KMS-11 (cell line): ENCODE results near the gene SIRPA.

Source experiments
- H2AFZ ChIP-seq: fragments of 200-600 bp; sonication (generic); 2 replicates; pipeline ENCODE4 v1.6.1; 2016; ENCODE audit warnings: antibody characterized with exemption, mixed run types, low read depth
- H3K27ac ChIP-seq: fragments of 200-600 bp; sonication (generic); 2 replicates; pipeline ENCODE4 v1.6.1; 2016; ENCODE audit warnings: mild to moderate bottlenecking, mixed run types
- H3K27me3 ChIP-seq: fragments of 200-600 bp; sonication (generic); 2 replicates; pipeline ENCODE4 v1.6.1; 2017; ENCODE audit warnings: mild to moderate bottlenecking, low read depth, mixed run types, moderate library complexity; ENCODE audit not compliant: insufficient read depth
- H3K36me3 ChIP-seq: fragments of 200-600 bp; sonication (generic); 2 replicates; pipeline ENCODE4 v1.6.1; 2017; ENCODE audit warnings: mild to moderate bottlenecking, mixed run types; ENCODE audit not compliant: insufficient read depth
- H3K4me1 ChIP-seq: fragments of 200-600 bp; sonication (generic); 2 replicates; pipeline ENCODE4 v1.6.1; 2016; ENCODE audit warnings: mild to moderate bottlenecking, low read depth, mixed run types; ENCODE audit not compliant: poor library complexity, severe bottlenecking
- H3K4me2 ChIP-seq: fragments of 200-600 bp; sonication (generic); 2 replicates; pipeline ENCODE4 v1.7.0; 2016; ENCODE audit warnings: mild to moderate bottlenecking, mixed run types
- H3K4me3 ChIP-seq: fragments of 200-600 bp; sonication (generic); IDR thresholded peaks from 2 replicates; pipeline ENCODE4 v1.6.1; 2017; ENCODE audit warnings: low read depth, low read length, mixed read lengths; ENCODE audit not compliant: insufficient read depth
- H3K79me2 ChIP-seq: fragments of 200-600 bp; sonication (generic); 2 replicates; pipeline ENCODE4 v1.6.1; 2016; ENCODE audit warnings: low read depth, mixed run types; ENCODE audit not compliant: insufficient read depth
- H3K9ac ChIP-seq: fragments of 200-600 bp; sonication (generic); 2 replicates; pipeline ENCODE4 v1.6.1; 2016; ENCODE audit warnings: mild to moderate bottlenecking, mixed run types
- H4K20me1 ChIP-seq: fragments of 200-600 bp; sonication (generic); 2 replicates; pipeline ENCODE4 v1.6.1; 2016; ENCODE audit warnings: mild to moderate bottlenecking, mixed run types; ENCODE audit not compliant: insufficient read depth
- CTCF ChIP-seq: fragments of 200-600 bp; sonication (generic); conservative IDR thresholded peaks from 2 replicates; pipeline ENCODE4 v1.6.1; 2017; ENCODE audit warnings: low read depth, mild to moderate bottlenecking, antibody characterized with exemption, low read length, moderate library complexity, mixed read lengths

The SIRPA gene

GRCh38 chr20:1964061-1964460, 68.9 kb downstream of the SIRPA start:
- H3K27ac ChIP-seq = no peak overlapping the region
- H4K20me1 ChIP-seq = no peaks in the 10 kb centered on the region
- TF ChIP-seq CTCF = no peak
- no peak overlapping the region for H3K4me3 ChIP-seq
- H3K27me3 ChIP-seq = no peaks in the 10 kb centered on the region
- no peak overlapping the region for H3K9ac ChIP-seq
- no peak overlapping the region for H2AFZ ChIP-seq
- H3K4me1 ChIP-seq = no peaks in the 10 kb centered on the region
- H3K79me2 ChIP-seq = no peaks in the 10 kb centered on the region
- no peaks in the 10 kb centered on the region for H3K36me3 ChIP-seq
- no peak overlapping the region for H3K4me2 ChIP-seq

- Histone ChIP-seq H3K4me3 (no peak overlapping the region), H3K4me1 (no peaks in the 10 kb centered on the region), H4K20me1 (no peaks in the 10 kb centered on the region), H3K36me3 (no peaks in the 10 kb centered on the region), H2AFZ (peak overlapping the region; percentile 96), H3K79me2 (no peaks in the 10 kb centered on the region), H3K4me2 (peak overlapping the region; percentile 73), H3K27me3 (no peaks in the 10 kb centered on the region), H3K9ac (no peak overlapping the region; the same call in 1 of the 2 replicates), H3K27ac (no peak overlapping the region)
- TF ChIP-seq CTCF = no peak
These were observed 69.6 kb downstream of the SIRPA start for GRCh38 chr20:1964659-1965405.

DNA sequence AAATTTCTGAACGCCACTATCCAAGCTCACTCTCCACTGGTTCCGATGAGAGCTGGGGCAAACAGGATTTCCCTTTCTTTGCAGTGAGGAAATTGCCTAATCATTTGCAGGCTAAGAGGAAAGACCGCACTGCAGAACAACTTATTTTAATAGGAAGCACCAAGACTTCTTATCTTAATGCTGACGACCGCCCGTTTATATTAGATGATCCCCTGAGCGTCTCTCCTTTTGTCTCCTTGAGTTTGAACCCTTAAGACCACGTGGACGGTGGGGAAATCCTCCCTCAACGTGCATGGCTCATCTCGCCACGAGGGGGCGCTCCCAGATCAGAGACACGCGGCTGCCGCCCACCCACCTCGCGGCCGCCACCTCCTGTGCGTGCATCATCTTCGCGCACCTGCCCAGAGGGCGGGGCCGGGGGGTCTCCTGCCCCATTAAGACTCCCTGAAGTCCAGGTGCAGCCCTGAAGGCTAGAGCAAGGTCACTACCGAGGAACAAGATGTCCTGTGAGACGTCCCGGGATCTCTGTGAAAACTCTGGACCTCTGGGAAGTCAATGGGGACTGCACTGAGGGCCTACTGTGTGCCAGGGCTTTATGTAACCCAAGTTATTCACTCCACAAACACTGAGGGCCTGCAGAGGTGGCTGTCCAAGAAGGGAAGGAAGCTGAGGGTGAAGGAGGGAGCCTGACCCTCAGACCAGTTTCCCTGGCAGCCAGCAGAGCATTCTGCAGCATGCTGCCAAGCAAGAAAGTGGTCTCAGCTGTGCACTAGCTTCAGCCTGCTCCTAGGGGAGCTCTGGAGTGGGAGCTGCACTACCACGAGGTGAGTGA, 70.5 kb downstream of the SIRPA start:
- Histone ChIP-seq H3K27me3 (no peaks in the 10 kb centered on the region), H4K20me1 (no peaks in the 10 kb centered on the region), H2AFZ (peak overlapping the region; percentile 96), H3K9ac (peak overlapping the region; percentile 30; the same call in 1 of the 2 replicates), H3K27ac (no peak overlapping the region), H3K4me3 (no peak overlapping the region), H3K4me1 (no peaks in the 10 kb centered on the region), H3K4me2 (peak overlapping the region; percentile 73), H3K79me2 (no peaks in the 10 kb centered on the region), H3K36me3 (no peaks in the 10 kb centered on the region)
- TF ChIP-seq CTCF = peak; percentile 85

GRCh38 chr20:1968964-1969363, 73.8 kb downstream of the SIRPA start:
- Histone ChIP-seq H3K4me2 (no peak overlapping the region), H4K20me1 (no peaks in the 10 kb centered on the region), H3K4me3 (no peak overlapping the region), H2AFZ (no peak overlapping the region), H3K27me3 (no peaks in the 10 kb centered on the region), H3K79me2 (no peaks in the 10 kb centered on the region), H3K36me3 (no peaks in the 10 kb centered on the region), H3K9ac (no peak overlapping the region), H3K27ac (no peak overlapping the region), H3K4me1 (no peaks in the 10 kb centered on the region)
- TF ChIP-seq CTCF = no peak
